SHP77 (cell line): Measurements from ENCODE around the gene SEC61B.
"Not testable (repeated sequence)": the region's sequence is repeated elsewhere in the genome, so short reads cannot be mapped to it uniquely, and the experiment has no call there.

Experiments used
- DNase-seq, 2 experiments: peaks; one replicate each; lab custom pipeline; 2025; lab: John Stamatoyannopoulos, UW

Gene SEC61B

GRCh38 chr9:99192786-99193465 is 29.2 kb upstream of the SEC61B start:
- no peak for DNase-seq

DNA sequence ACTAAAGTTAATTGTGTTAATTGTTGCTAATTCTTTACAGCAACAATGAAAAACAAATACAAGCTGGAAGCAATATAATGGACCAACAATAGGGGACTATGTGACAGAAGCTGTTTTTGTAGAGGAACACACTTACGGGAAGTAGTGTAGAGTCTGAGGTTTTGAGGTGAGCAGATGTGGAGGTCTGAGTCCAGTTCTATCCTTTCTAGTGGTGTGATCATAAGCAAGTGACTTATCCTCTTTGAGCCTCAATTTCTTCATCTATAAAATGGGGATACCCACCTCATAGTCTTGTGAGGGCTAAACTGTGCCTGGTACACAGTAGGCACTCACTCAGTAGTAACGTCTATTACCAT is 28.6 kb upstream of the SEC61B start:
- DNase-seq: no peak

DNA sequence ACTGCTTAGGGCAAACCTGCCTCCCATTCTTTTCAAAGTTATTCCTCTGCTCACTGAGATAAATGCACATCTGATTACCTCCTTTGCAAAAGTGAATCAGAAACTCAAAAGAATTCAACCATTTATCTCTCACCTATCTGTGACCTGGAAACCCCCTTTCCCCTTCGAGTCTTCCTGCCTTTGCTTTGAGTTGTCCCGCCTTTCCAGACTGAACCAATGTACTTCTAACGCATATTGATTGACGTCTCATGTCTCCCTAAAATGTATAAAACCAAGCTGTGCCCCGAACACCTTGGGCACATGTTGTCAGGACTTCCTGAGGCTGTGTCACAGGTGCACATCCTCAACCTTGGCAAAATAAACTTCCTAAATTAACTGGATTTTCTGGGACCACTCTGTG is 25.6 kb upstream of the SEC61B start:
- DNase-seq: not testable (repeated sequence)

DNA sequence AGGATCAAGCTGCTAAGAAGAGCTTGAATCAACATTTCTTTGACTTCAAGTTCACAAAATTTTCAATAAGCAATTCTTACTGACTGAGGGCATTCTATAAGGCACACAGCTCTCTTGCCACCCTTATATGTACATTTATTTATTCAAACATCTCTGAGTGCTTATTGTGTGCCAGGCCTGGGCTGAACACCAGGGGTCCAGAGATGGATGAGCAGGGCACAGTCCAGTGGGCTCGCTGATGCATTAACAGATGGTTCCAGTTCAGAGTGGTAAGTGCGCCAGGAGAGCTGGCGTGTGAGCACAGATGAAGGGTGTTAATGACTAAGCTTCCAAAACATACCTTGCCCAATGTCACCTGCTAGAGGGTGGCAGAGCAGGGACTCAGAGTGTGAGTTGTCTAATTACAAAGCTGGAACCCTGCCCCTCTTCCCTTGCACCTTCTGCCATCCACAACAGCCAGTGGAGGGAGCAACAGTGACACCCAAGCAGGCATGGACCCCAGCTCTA is 24.9 kb upstream of the SEC61B start:
- DNase-seq: no peak

DNA sequence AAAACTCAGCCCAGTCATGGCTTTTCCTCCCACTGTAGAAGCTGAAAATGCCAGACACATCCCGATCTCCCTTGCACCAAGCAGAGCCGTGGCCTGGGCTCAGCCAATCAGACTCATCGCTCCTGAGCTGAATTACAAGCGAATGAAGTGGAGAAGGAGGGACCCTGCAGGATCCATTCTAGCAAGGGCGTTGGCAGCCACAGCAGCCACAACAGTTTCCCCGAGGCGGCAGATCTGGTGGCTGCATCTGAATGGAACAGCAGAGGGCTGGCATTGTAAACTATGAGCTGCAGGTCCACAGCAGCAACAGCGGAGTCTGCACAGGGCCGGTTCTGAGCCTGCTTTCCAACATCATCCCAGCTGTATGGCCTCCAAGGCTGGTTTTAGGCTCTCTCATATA is 24.1 kb upstream of the SEC61B start:
- DNase-seq: no peak

GRCh38 chr9:99199938-99200539 is 22.0 kb upstream of the SEC61B start:
- no peak for DNase-seq

- no peak for DNase-seq
These were observed 20.5 kb upstream of the SEC61B start for GRCh38 chr9:99201603-99202002.

- no peak for DNase-seq
These were observed 11.5 kb upstream of the SEC61B start for GRCh38 chr9:99210572-99210971.

- no peak for DNase-seq
These were observed 10.3 kb upstream of the SEC61B start for GRCh38 chr9:99211746-99212145.

DNA sequence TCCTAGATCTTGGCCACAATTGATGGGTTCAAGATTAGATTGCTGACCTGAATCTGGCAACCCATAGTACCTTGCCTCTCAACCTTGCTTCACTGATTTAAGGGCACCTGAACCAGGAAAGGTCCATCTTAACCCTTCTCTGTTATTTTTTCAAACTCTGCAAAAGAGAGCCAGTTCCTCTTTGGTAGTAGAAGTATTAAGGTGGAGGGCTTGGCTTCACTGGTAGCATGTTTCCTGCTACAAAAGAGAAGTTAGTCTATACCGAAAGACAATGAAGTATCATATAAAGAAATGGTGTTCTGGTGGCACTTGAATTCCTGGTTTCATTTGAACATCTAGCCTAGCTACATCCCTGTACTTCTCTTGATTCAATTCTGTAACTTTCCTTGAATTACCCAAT is 8.9 kb upstream of the SEC61B start:
- no peak for DNase-seq

- no peak for DNase-seq
These were observed 6.0 kb upstream of the SEC61B start for GRCh38 chr9:99216073-99216472.

DNA sequence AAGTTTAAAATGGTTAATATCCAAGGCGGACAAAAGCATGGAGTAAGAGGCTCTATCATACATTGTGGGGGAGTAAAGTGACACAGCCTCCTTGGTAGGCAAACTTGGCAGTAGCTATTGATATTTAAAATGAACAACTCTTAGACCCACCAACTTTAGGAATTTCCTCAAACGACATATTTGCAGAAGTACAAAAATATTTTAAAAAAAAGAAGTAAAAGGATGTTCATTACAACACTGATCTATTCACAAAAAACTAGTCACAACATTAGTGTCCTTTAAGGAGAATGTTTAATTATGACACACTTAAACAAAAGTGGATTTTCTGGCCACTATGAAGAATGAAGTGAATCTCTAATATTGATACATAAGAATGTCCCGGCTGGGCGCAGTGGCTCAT is 2.1 kb upstream of the SEC61B start:
- DNase-seq: no peak

GRCh38 chr9:99221266-99221620 is 839 bp upstream of the SEC61B start:
- DNase-seq: no peak

DNA sequence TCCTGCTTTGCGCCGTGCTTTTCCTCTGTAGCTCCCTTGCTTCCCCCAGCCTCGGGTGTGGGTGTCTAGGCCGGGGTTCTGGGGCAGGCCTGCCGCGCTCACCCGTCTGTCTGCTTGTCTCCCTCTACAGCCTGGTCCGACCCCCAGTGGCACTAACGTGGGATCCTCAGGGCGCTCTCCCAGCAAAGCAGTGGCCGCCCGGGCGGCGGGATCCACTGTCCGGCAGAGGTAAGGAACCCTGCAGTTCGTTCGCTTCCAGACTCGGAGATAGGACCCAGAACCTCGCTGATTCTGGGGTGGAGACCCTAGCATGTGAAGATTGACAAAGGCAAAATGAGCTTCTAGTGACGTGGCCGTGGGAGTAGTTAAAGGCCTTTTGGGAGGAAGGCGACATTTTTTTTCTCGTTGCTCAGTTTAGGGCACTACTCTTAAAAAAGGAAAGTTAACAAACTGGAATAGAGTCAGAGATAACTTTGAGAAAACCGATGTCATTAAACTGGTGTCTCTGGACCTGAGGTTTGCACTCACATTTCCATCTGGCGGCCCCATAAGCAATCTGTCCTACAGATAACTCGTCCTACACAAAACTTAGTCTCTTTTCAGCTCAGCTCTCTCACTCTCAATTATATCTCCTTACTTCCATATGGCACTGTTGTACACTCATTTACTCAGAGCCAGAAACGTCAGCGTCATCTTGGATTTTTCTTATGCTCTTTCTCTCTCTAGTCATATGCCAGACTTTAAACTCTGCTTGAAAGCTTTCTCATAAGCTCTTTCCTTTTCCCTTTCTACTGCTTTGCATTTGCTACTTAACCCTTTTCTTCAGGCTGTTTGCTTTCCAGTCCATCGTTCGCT is 561 bp downstream of the SEC61B start:
- no peak for DNase-seq

DNA sequence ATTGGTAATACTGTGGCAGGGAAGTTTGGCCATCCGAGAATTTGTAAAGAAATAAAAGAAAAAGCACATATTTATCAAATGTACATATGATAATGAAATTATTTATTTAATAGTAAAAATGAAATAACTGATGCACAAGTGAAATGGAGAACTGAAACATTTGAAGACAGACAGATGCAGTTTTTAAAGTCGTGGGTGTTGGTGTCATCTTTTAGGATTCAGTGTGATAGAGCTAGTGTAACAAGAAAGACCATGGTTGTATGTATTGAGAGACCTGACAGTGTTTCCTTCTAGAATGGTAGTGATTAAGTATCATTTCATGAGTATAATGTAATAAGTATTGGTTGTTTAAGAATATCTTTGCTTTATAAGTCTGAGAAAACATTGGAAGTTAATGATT is 2.4 kb downstream of the SEC61B start:
- DNase-seq: no peak

- no peak for DNase-seq
These were observed 4.0 kb downstream of the SEC61B start for GRCh38 chr9:99226054-99226453.

DNA sequence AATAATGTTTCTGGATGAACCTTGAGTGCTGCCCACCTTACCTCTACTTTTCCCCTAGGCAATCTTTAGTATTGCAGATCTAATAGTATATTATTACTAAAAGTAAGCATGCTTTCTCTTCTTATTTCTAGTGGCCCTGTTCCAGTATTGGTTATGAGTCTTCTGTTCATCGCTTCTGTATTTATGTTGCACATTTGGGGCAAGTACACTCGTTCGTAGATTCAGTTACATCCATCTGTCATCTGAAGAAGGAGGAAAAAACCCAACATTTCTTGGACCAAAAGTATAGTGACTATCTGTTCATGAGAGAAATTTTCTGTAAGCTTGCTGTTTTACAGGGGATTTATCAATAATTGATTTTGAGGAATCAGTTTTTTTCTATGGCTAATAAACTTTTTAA is 8.1 kb downstream of the SEC61B start:
- DNase-seq: no peak

DNA sequence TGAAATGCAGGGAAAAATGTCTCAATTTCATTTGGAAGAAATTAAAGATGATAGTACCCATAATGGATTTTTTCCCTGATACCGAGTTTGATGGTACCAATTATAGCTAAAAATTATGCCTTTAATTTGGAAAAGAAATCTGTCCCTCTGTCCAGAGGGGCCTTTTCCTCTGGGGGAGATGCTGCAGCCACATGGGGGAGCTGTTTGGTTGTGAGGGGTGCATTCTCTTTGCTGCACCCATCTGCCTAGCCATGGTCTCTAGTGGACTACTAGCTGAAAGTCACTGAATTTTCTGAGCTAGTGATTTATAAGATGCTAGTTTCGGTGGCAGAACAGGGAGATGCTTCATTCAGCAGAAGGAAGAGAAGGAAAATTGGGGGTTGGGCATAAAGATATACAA is 9.6 kb downstream of the SEC61B start:
- DNase-seq: no peak

DNA sequence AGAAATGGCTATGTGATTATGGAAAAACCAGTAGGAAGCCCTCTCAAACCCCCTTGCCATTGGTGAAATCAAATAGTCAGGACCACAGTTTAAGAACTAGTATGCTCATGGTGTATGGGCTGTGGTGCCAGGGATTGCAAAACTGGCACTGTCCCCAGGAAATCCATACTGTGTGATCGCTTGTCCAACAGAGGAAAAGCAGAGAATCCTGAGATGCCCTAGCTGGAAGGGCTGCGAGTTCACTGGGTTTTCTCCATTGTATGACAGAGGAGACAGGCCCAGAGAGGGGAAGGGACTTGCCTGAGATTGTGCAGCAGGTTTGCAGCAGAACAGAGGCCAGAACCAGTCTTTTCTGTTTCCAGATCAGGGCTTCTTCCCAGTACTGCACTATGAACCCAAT is 12.5 kb downstream of the SEC61B start:
- no peak for DNase-seq

GRCh38 chr9:99235069-99235468 is 13.0 kb downstream of the SEC61B start:
- no peak for DNase-seq

DNA sequence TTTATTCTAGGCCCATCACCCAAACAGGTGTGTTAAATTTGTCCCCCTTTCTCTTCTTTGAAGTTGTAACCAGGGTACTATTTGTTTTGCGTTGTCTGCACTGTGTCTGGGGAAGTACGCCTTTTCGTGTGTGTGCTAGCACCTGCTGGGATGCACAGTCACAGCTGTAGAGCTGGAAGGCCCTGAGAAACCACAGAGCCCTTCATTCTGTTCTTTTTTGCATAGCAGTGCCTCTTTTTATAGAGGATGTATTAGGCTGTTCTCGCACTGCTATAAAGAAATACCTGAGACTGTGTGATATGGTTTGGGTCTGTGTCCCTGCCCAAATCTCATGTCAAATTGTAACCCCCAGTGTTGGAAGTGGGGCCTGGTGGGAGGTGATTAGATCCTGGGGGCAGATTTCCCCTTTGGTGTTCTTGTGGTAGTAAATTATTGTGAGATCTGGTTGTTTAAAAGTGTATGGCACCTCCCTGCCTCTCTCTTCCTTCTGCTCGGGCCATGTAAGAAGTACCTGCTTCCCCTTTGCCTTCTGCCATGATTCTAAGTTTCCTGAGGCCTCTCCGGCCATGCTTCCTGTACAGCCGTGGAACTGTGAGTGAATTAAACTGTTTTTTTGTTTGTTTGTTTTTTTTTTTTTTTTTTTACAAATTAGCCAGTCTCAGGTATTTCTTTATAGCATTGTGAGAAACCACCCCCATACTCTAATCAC is 14.0 kb downstream of the SEC61B start:
- DNase-seq: no peak

- DNase-seq: no peak
These were observed 15.3 kb downstream of the SEC61B start for GRCh38 chr9:99237356-99237755.

- not testable (repeated sequence) for DNase-seq
These were observed 15.8 kb downstream of the SEC61B start for GRCh38 chr9:99237849-99238248.
